Measurements from ENCODE around the gene SOCS4.
A peak's percentile ranks its signal among the peaks of the same experiment; 100 is the strongest.
"Not testable (repeated sequence)": the region's sequence is repeated elsewhere in the genome, so short reads cannot be mapped to it uniquely, and the experiment has no call there.

SOCS4 gene

DNA sequence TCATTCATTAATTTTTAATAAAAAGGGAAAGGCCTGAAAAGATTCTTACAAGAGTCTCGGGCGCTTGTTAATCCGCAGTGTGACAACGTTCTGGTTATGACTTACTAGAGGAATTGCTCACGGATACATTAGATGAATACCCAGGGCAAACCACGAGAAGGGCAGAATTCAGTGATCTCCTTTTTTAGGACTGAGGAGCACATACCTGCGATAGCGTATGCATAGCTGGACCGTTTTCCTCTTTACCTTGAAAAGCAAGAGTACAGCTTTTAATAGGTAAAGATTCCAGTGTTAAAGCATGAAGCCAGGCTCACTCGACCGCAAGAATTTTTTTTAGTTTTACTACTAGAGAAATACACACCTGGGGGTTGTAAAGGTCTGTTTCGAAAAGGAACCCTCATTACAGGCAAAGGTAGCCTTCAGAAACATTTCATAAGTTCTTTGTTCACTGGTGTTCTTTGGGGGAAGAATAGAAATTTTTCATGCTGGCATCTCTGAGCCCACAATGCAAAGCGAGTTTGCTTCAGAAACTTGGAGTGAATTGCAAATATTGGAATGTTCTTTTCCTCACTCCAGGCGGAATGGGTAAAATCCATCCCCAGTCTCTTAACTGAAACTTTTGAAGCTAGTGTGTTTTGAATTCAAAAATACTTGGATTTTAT lies 25.4 kb downstream of the SOCS4 start:
- no peak for DNase-seq

DNA sequence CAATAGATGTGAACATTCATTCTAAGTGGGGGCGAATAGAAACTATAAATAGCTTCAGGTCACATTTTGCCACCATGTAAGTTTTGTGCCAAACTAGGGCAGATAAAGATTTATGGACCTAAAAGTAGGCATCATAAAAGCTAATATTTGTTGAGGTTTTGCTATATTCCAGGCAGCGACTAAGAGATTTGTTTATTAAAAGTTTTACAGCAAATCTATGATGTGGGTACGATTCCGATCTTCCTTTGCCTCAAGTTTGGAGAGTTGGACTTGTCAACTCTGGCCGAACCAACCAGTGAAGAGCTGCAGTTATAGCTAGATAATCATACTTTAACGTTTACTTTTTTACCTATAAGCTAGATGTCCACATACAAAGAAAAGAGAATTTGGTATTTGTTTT lies 26.0 kb downstream of the SOCS4 start:
- no peak for DNase-seq

DNA sequence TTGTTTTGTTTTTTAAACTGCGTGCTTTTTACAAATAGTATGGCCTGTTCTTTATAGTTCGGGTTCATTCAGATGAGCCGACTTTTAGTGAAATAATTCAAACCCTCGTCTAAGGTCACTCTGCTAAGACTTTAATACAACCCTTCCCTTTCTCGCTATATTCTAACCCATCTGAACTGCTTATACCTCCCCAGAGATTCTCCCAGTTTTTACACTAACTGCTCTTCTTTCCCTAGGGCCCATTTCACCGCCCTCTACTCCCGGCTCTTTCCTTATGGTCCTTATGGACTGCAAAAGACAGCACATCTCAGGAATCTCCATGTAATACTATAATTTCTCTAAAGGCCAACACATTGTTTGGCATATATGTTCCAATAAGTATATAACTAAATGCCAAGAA lies 26.5 kb downstream of the SOCS4 start:
- DNase-seq: no peak

DNA sequence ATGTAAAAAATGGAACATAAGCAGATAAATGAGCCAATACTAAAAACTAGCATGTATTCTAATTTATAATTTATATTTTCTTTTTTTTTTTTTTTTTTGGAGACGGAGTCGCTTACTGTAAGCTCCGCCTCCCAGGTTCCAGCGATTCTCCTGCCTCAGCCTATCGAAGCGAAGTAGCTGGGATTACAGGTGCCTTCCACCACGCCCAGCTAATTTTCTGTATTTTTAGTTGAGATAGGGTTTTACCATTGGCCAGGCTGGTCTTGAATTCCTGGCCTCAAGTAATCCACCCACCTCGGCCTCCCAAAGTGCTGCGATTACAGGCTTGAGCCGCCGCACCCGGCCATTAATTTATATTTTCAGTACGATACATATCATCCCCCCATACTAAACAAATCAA lies 27.1 kb downstream of the SOCS4 start:
- DNase-seq: no peak

DNA sequence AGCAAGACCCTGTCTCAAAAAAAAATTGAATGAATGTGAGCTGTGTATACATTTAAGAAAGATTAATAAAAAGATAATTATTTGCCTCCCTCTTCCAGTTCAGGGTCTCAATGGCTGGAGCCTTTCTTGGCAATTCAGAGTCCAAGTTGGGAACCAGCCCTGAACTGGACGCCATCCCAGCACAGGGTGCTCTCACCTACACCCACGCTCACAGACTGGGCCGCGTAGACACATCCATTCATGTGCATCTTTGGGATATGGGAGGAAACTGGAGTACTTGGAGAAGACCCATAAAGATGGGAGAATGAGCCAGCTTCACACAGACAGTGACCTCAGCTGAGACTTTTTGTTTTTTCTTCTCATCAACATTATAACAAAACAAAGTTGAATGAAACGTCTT lies 30.9 kb downstream of the SOCS4 start:
- no peak for DNase-seq

DNA sequence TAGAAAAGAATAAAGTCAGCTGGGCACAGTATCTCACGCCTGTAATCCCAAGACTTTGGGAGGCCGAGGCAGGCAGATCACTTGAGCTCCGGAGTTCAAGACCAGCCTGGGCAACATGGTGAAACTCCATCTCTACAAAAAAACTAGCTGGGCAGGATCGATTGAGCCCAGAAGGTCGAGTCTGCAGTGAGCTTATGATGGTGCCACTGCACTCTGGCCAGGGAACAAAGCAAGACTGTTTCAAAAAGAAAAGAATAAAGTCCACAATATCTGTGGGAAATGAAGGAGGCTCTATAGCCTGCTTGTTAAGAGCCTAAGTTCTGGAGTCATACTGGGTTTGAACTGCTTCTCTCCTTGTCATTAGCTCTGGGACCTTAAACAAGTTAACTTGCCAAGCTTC lies 32.3 kb downstream of the SOCS4 start:
- no peak for DNase-seq

DNA sequence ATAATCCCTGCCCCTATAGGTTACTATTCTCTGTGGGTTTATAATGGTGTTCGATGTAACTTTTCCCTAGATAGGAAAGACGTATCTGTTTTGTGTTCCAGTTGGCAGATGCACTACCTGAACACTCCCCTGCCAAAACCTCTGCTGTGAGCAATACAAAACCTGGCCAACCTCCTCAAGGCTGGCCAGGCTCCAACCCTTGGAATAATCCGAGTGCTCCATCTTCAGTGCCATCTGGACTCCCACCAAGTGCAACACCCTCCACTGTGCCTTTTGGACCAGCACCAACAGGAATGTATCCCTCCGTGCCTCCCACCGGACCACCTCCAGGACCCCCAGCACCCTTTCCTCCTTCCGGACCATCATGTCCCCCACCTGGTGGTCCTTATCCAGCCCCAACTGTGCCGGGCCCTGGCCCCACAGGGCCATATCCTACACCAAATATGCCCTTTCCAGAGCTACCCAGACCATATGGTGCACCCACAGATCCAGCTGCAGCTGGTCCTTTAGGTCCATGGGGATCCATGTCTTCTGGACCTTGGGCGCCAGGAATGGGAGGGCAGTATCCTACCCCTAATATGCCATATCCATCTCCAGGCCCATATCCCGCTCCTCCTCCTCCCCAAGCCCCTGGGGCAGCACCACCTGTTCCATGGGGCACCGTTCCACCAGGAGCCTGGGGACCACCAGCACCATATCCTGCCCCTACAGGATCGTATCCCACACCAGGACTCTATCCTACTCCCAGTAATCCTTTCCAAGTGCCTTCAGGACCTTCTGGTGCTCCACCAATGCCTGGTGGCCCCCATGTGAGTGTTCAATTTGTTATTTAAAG lies 35.7 kb downstream of the SOCS4 start:
- DNase-seq: no peak

DNA sequence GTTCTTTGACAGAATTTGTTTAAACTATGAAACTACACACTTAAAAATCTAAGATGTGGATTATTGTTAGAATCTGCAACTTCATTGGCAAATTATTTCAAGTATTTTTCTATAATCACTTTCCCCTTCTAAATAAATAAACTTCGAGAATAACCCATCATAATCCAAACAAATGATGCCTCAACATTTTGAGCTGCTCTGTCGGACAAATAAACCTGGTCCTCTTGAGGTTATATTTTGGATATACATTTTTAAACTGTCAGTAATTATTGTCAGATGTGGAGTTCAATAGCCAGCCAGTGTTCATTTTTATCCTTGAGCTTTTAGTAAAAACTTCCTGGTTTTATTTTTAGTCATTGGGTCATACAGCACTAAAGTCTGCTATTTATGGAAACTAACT lies 37.9 kb downstream of the SOCS4 start:
- DNase-seq: not testable (repeated sequence)

DNA sequence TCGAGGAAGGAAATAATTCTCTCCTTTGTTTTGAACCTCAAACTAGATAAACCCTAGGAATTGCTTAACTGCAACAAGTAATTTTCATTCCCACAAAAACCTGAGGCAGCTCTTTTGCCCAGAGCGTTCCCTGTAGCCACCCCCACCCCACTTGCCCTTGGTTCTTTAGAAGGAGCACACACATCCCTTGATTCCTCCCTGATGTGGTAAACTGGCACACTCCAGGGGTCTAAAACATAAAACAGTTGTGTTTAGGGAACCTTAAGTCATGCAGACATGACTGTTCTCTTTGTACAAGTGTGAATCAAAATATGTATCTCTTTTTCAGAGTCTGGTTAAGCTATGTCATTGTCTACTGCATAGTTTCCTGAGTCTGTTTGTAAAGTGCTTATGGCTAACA lies 38.4 kb downstream of the SOCS4 start:
- no peak for DNase-seq

DNA sequence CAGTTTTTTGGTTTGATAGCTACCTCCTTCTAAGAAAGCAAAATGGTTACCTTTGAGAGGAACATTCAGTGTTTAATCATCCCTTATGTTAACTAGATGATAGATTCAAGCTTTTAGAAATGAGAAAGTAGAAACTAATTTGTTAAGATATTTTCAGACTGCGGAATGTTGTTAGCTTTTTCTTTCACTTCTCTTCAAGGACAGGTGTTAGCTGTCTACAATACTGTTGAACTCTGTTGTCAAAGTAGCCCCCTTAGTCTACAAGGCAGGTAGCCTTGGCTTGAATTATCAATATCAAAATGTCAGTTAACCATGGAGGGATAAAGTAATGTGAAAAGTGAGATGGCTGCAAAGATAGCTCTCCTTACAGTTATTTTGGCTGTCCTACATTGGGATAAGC lies 39.2 kb downstream of the SOCS4 start:
- no peak for DNase-seq

DNA sequence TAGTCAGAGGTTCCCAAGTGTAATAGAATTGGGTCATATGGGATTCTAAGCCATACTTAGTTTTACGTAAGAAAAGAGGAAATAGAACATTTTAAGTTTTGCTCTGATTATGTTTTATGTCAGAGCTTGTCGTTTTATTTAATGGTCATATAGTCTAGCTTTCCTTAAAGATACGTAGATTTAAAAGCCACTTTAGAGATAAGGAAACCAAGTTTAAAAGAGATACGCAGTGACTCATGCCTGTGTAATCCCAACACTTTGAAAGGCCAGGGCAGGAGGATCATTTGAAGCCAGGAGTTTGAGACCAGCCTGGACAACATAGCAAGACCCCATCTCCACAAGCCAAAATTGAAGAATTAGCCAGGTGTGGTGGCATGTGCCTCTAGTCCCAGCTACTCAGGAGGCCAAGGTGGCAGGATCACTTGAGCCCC lies 44.0 kb downstream of the SOCS4 start:
- no peak for DNase-seq

DNA sequence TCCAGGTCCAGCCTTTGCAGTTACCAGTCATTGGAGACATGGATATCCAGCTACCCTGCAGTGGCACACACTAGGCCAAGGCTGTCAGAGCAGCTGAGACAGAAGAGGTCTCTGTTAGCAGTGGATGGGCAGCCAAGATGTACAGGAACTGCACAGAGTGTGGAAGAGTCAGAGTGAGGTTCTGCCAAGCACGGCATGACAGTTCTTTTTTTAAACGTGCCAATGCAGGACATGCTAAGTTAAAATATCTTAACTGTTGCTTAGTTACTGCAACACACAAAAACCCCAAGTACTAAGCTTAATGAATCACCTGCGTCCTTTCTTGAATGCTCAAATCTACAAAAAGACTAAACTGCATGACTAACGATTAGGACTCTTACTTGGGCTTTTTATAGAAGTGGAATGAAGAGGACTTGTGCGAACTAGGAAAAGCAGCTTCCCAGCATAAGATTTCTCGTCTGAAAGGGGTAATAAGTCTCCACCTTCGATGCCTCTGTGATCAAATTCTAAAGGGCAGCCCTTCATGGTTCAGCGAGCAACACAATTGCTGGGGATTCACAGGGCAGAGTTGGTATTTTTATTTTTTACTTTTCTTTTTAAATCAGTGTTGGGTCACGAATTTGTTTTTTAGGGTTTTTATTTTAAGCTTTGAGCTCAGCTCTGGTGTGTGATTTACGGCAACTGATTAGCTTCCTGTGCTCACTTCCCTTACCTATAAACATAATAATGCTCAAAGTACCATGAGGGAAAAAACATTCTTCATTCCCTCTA lies 45.0 kb downstream of the SOCS4 start:
- peak; percentile 32 for DNase-seq

DNA sequence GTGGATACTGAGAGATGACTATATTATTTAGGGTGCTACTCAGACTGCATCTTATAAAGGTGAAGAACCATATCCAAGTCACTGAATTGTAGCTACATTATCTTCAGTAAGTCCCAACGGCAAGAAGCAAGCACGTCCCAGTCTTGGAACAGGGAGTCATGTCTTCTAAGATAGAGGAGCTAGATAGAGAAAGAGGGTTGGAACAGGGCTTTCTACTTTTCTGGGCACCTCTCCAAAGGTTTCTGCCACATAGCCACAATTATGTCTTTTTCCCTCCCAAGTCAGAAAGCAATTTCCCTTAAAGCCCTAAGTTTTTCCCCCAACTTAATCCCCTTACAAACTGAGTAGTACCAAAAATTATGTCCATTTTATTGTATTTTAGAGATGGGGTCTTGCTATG lies 46.8 kb downstream of the SOCS4 start:
- no peak for DNase-seq

DNA sequence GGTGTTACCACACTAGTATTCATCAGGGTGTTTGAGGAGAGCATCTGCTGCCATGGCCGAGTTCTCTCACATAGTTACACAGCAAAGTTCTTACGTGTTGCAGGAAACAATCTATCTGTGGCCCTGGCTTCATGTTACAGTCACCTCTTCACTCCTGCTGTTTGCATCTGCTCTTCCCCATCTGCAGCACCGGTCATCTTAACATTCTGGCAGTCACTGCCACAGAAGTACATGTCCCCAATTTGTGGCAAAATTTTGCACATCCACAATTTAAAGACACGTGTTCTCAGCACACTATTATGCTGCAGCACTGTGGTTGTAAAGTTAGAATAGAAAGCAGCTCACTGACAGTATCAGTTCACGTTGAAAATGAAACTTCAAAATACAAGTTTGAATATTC lies 47.6 kb downstream of the SOCS4 start:
- no peak for DNase-seq

DNA sequence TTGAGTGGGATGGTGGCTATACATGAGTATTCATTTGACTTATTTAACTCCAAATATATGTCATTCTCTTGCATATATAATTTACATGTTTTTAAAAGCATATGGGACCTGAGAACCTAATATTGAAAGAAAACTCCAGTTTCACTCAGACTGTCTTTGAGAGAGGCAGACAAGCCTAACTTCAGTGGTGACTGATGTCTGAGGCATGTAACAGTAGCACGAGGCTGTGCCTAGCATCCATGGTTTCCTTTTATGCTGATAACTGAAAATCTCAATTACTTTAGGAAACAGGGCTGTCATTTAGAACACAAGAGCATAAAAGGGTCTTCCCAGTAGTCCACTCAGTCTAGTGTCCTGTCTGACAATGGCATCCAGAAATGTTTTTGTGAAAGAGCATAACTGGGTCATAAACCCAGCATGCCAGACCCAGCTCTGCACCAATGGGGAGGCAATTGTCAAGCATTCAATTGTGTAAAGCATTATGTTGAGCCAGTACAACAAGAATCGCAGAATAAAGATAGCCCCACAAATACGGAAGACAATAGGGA lies 48.7 kb downstream of the SOCS4 start:
- no peak for DNase-seq

DNA sequence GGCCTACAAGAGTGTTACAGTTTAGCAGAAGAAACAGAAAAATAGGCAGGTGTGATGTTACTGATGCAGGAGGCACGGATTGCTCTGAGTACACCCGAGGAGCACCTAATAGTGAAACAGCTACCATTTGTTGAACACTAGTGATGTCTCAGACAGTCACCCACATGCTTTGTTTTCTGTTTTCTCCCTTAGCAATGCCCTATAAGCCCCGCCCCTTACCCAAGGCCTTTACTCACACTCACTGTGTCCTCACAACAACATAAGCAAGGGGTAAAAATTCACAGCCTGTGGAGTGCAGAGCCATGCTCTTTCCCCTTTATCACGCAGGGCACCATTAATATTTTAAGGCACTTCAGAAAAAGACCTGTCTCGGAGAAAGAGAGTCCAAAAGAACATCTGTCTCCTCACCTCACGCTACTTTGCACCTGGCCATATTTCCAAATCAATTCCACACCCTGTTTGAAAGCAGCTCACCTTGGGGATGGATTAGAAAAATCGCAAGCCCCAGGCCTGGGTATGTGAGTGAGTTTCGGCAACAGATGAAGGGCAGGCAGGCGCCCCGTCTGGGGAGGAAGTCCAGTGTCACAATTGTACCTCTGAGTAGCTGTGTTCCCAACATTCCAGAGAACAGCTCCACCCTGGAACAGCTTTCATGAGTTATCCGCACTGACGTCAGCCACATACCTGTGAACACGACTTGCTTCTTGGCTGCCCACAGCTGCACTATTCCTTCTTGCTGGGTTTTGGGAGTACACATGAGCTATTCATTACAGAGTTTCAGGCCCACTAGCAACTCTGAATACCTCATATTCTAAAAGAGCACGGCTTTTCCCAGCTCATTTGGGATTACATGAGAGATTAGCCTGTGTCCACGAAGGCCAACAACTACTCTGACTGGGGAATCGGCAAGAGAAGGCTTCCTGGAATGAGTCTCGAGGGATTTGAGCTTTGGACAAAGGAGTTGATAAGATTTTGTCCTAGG lies 50.4 kb downstream of the SOCS4 start:
- no peak for DNase-seq

DNA sequence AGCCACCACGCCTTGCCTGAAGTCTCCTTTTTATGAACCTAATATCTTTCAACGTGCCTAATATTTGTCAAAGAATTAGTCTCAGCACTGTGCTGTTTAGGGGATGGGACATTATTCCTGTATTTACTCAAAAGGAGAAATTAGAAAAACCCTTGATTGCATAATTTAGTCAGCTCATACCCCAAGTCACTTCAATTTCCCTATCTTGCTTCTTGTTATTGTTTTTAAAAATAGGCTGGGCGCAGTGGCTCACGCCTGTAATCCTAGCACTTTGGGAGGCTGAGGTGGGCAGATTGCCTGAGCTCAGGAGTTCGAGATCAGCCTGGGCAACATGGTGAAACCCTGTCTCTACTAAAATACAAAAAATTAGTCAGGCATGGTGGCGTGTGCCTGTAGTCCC lies 52.9 kb downstream of the SOCS4 start:
- not testable (repeated sequence) for DNase-seq

DNA sequence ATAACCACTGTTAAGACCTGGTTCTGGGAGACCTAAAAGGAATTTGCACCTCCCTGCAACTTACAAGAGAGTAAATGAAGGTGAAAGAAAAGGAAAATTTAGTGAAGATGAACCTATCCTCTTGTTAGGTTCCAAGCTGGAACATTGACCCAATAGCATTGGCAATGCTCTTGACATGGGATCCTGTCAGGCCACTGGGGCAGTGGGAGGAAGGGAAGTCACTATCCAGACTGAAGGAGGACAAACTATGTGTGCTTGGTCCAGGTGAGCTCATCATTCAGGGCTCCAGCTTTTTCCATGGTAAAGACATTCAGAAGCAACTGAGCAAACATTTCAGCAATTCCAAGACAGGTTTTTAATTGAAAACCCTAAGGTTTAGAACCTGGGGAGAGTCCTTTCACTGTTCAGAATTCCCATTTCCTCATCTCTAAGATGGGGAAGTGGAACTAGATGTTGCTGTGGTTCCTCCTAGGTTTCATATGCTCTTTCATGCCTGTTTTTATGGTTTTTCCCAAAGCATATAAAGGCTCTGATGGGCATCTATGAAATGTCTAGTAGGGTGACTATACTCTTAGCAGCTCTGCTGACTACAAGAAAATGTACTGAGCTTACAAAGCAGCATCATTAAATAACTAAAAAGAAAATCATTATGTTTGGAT lies 57.5 kb downstream of the SOCS4 start:
- no peak for DNase-seq

DNA sequence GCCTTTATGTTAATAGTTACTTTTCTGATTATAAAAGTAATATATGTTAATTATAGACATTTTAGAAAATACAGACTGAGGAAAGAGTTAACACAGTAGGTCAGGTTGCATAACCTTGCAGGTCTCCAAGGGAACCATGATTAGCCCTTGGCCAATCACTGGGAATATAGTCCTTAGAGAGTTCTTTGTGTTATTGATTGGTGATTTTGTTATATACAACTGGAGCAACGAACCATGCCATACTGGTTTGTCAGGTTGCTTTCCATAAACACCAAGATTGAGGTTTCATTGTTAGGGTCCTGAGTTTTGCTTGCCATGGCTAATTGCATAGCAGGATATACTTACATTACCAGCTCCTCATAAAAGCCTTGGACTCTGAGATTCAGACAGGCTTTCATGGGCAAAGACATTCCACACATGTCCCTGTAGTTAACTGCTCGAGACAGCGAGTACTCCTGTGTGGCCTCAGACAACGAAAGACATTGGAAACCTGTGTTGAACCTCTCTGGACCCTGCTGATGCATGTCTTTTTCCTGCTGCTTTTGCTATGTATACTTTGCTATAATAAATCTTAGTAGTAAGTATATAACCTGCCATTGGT lies 58.1 kb downstream of the SOCS4 start:
- no peak for DNase-seq

DNA sequence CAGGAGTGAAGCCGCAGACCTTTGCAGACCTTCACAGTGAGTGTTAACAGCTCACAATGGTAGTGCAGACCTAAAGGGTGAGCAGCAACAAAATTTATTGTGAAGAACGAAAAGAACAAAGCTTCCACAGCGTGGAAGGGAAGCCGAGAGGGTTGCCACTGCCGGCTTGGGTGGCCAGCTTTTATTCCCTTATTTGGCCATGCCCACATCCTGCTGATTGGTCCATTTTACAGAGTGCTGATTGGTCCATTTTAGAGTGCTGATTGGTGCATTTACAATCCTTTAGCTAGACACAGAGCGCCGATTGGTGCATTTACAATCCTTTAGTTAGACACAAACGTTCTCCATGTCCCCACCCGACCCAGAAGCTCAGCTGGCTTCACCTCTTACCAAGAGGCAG lies 59.9 kb downstream of the SOCS4 start:
- no peak for DNase-seq

DNA sequence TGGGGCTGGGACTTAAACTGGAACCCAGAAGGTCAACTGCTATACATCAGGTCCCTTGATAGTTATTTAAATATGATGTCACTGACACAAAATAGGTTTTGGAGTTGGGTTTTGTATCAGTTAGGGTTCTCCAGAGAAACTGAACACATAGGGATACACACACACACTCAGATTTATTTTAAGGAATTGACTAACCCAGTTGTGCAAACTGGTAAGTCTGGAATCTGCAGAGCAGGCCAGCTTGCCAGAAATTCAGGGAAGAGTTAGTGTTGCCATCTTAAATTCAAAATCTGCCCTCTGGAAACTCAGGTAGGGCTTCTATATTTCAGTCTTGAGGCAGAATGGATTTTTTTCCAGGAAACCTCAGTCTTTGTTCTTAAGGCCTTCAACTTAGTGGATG lies 61.3 kb downstream of the SOCS4 start:
- DNase-seq: no peak
